Uterus (tissue), 4 donors: ENCODE measurements around the gene LGALS7. TPM values are rescaled to one million over a fixed set of nuclear protein-coding genes. Genes with fewer than 3 reads are reported as not detected.

ENCODE experiments used
- DNase-seq, 2 donors: peaks; one replicate each; pipeline ENCODE4 v3.0.0-alpha.2; 2019 to 2020
- H3K27ac ChIP-seq, 2 donors: fragments of 200-600 bp; sonication (generic); 1 replicate in 1 of 2; 2 replicates in 1 of 2; pipeline ENCODE4 v1.5.1; 2016 to 2018
- H3K27me3 ChIP-seq, 2 donors: fragments of 200-600 bp; sonication (generic); one replicate each; pipeline ENCODE4 v1.5.1; 2018 to 2019; ENCODE audit warnings: control low read depth in 1 of 2
- H3K36me3 ChIP-seq, 2 donors: fragments of 200-600 bp; sonication (generic); one replicate each; pipeline ENCODE4 v1.5.1; 2019; ENCODE audit warnings: control low read depth in 1 of 2
- H3K4me1 ChIP-seq, 2 donors: fragments of 200-600 bp; sonication (generic); one replicate each; pipeline ENCODE4 v1.5.1; 2018 to 2019; ENCODE audit warnings: control low read depth in 1 of 2
- H3K4me3 ChIP-seq, 2 donors: fragments of 200-600 bp; sonication (generic); 1 replicate in 1 of 2; 2 replicates in 1 of 2; pipeline ENCODE4 v1.5.1; 2018 to 2019; ENCODE audit warnings: mild to moderate bottlenecking in 1 of 2
- H3K9me3 ChIP-seq, 2 donors: fragments of 200-600 bp; sonication (generic); one replicate each; pipeline ENCODE4 v1.5.1; 2019; ENCODE audit warnings: control low read depth in 1 of 2
- CTCF ChIP-seq, 4 experiments: fragments of 200-600 bp in 2 of 4; fragments of 450-650 bp in 2 of 4; sonication (generic) in 2 of 4; IDR thresholded peaks; one replicate each; pipeline ENCODE4 v1.5.1; 2016 to 2019; ENCODE audit warnings: antibody characterized with exemption in 4 of 4, mild to moderate bottlenecking in 2 of 4, moderate library complexity in 1 of 4
- POLR2A ChIP-seq, 2 donors: fragments of 450-650 bp; IDR thresholded peaks; one replicate each; pipeline ENCODE4 v1.6.1; 2016; ENCODE audit warnings: antibody characterized with exemption in 2 of 2, mild to moderate bottlenecking in 1 of 2, moderate library complexity in 1 of 2
- intact Hi-C: fragments of 100-400 bp; cut with DNase I; formaldehyde crosslinking; loops from one replicate; pipeline ENCODE4 v1.15.1; 2023; ENCODE audit warnings: low total_unique reads
- small RNA-seq: library from RNA; depleted of rRNA; stranded (forward); fragments of <200 nt; gene quantifications from one replicate; pipeline ENCODE3, GENCODE V24; 2016
- total RNA-seq, 4 donors: library from RNA; depleted of rRNA in 3 of 4; stranded (reverse); fragments of >200 nt in 3 of 4; gene quantifications; one replicate each; pipeline versions ENCODE4 v1.1.0 to v1.2.4, GENCODE V29; 2014 to 2023
- donor health status: DM: yes; HTN: yes; CAD: no.

Gene LGALS7
- total RNA-seq, 4 donors from 2014 or later: 2.6 TPM; not detected in 3

GRCh38 chr19:38723606-38723965 is 49.7 kb downstream of the LGALS7 start:
- TF ChIP-seq CTCF (IDR thresholded peaks at IDR 0.05): no peak
- TF ChIP-seq POLR2A (IDR thresholded peaks at IDR 0.05): no peak
- Histone ChIP-seq H3K27ac (peak overlapping the region; percentile 76 to 92), H3K4me1 (peaks cover 0 to 18% of the 10 kb centered on the region in 2 donors), H3K27me3 (no peaks in the 10 kb centered on the region), H3K36me3 (no peaks in the 10 kb centered on the region), H3K9me3 (no peaks in the 10 kb centered on the region), H3K4me3 (no peak overlapping the region)
- intact Hi-C loops: no loop called here
- no peak for DNase-seq

GRCh38 chr19:38722947-38723605 is 50.2 kb downstream of the LGALS7 start:
- no peaks in the 10 kb centered on the region for H3K9me3 ChIP-seq
- no peaks in the 10 kb centered on the region for H3K27me3 ChIP-seq
- intact Hi-C loops: no loop called here
- peaks cover 0 to 16% of the 10 kb centered on the region in 2 donors for H3K4me1 ChIP-seq
- peak overlapping the region; percentile 76 to 92 for H3K27ac ChIP-seq
- no peak for TF ChIP-seq POLR2A (IDR thresholded peaks at IDR 0.05)
- no peak for TF ChIP-seq CTCF (IDR thresholded peaks at IDR 0.05)
- no peaks in the 10 kb centered on the region for H3K36me3 ChIP-seq
- DNase-seq: no peak
- no peak overlapping the region for H3K4me3 ChIP-seq

GRCh38 chr19:38721979-38722773 is 51.1 kb downstream of the LGALS7 start:
- Histone ChIP-seq H3K4me3 (no peak overlapping the region), H3K9me3 (no peaks in the 10 kb centered on the region), H3K27me3 (no peaks in the 10 kb centered on the region), H3K4me1 (peaks cover 0 to 11% of the 10 kb centered on the region in 2 donors), H3K36me3 (no peaks in the 10 kb centered on the region), H3K27ac (peak overlapping the region; percentile 76 to 92)
- TF ChIP-seq CTCF (IDR thresholded peaks at IDR 0.05) (no peak), POLR2A (IDR thresholded peaks at IDR 0.05) (no peak)
- DNase-seq: no peak
- intact Hi-C loops: no loop called here

- H3K9me3 ChIP-seq: no peaks in the 10 kb centered on the region
- intact Hi-C loops: no loop called here
- no peaks in the 10 kb centered on the region for H3K27me3 ChIP-seq
- peaks cover 0 to 10% of the 10 kb centered on the region in 2 donors for H3K4me1 ChIP-seq
- peak overlapping the region; percentile 76 to 92 for H3K27ac ChIP-seq
- no peaks in the 10 kb centered on the region for H3K36me3 ChIP-seq
- no peak for DNase-seq
- TF ChIP-seq CTCF (IDR thresholded peaks at IDR 0.05): no peak
- TF ChIP-seq POLR2A (IDR thresholded peaks at IDR 0.05): no peak
- H3K4me3 ChIP-seq: no peak overlapping the region
These were observed 51.8 kb downstream of the LGALS7 start for GRCh38 chr19:38721496-38721895.

Small RNA genes lying within 50 kb of the gene (small RNA-seq; reads per million reads assigned to genes)
- not detected for gene RNU6-140P

Other genes starting within 250 kb of the LGALS7 start
- gene MAP4K1, start 155.6 kb downstream of the LGALS7 start, total RNA-seq: 1 to 10 TPM in 2 of 4 donors, under 1 TPM in 1, not detected in 1; 0.55 to 4.5 (median 3.6) TPM
- 100 to 1,000 TPM; 211 to 441 (median 246) TPM for gene EIF3K, start 154.3 kb downstream of the LGALS7 start, total RNA-seq
- gene ACTN4, start 125.9 kb downstream of the LGALS7 start, total RNA-seq: 100 to 1,000 TPM; 259 to 844 (median 429) TPM
- 1 to 10 TPM in 2 of 4 donors, under 1 TPM in 1, not detected in 1; 0.83 to 8.4 (median 8.2) TPM for gene CAPN12, start 29.0 kb downstream of the LGALS7 start, total RNA-seq
- gene LGALS7B, start 15.7 kb upstream of the LGALS7 start, total RNA-seq: 1 to 10 TPM in 2 of 4 donors, not detected in 2; 1.1 to 6.2 TPM
- gene LGALS4, start 39.4 kb upstream of the LGALS7 start, total RNA-seq: 1 to 10 TPM in 2 of 4 donors, under 1 TPM in 1, not detected in 1; 0.51 to 4.7 (median 3.6) TPM
- 100 to 1,000 TPM in 1 of 4 donors, 10 to 100 TPM in 3; 27.7 to 188 (median 70.3) TPM for gene ECH1, start 58.3 kb upstream of the LGALS7 start, total RNA-seq
- 100 to 1,000 TPM in 2 of 4 donors, 10 to 100 TPM in 2; 65.8 to 353 (median 177) TPM for gene HNRNPL, start 76.5 kb upstream of the LGALS7 start, total RNA-seq
- gene RINL, start 104.8 kb upstream of the LGALS7 start, total RNA-seq: 100 to 1,000 TPM in 1 of 4 donors, 1 to 10 TPM in 3; 3.3 to 308 (median 5.0) TPM
- gene SIRT2, start 126.1 kb upstream of the LGALS7 start, total RNA-seq: 100 to 1,000 TPM in 2 of 4 donors, 10 to 100 TPM in 2; 46.0 to 171 (median 80.2) TPM
- gene NFKBIB, start 126.5 kb upstream of the LGALS7 start, total RNA-seq: 10 to 100 TPM in 3 of 4 donors, 1 to 10 TPM in 1; 5.2 to 37.4 (median 19.4) TPM
- 1 to 10 TPM in 1 of 4 donors, under 1 TPM in 1, not detected in 2; 0.43 to 1.2 TPM for gene CCER2, start 138.7 kb upstream of the LGALS7 start, total RNA-seq
- gene SARS2, start 157.2 kb upstream of the LGALS7 start, total RNA-seq: 10 to 100 TPM in 2 of 4 donors, 1 to 10 TPM in 2; 1.3 to 18.4 (median 10.6) TPM
- 10 to 100 TPM; 16.9 to 83.8 (median 19.2) TPM for gene MRPS12, start 157.4 kb upstream of the LGALS7 start, total RNA-seq
- 10 to 100 TPM in 3 of 4 donors, 1 to 10 TPM in 1; 3.8 to 47.6 (median 36.7) TPM for gene FBXO17, start 202.2 kb upstream of the LGALS7 start, total RNA-seq